ENCODE measurements around the gene GRIN2A. TPM values are rescaled to one million over a fixed set of nuclear protein-coding genes. Genes with fewer than 3 reads are reported as not detected.

Gene GRIN2A
- total RNA-seq, 2 experiments from 2014 or later, result not detected

- ChIA-PET POLR2A (no interaction called here), CTCF (no interaction called here)
- H3K36me3 Mint-ChIP-seq (ENCODE audit: low read depth), result no peaks in the 10 kb centered on the region
- ATAC-seq (no peak), DNase-seq (no peak)
- H3K27me3 Mint-ChIP-seq, result no peaks in the 10 kb centered on the region
- no peaks in the 10 kb centered on the region for H3K4me1 Mint-ChIP-seq (ENCODE audit: low read depth)
- TF ChIP-seq CTCF (IDR thresholded peaks at IDR 0.05), result no peak
- H3K9me3 Mint-ChIP-seq, result no peaks in the 10 kb centered on the region
- H3K4me3 Mint-ChIP-seq, result no peak overlapping the region
- H3K27ac Mint-ChIP-seq, result no peak overlapping the region
- intact Hi-C loops (cut with micrococcal nuclease), result no loop called here
These were observed 368.6 kb downstream of the GRIN2A start for GRCh38 chr16:9813665-9814064.

GRCh38 chr16:9808210-9808609, 374.0 kb downstream of the GRIN2A start:
- CTCF ChIA-PET, result no interaction called here
- peaks cover 2% of the 10 kb centered on the region for H3K9me3 Mint-ChIP-seq
- no peaks in the 10 kb centered on the region for H3K36me3 Mint-ChIP-seq (ENCODE audit: low read depth)
- no peak overlapping the region for H3K27ac Mint-ChIP-seq
- POLR2A ChIA-PET, result no interaction called here
- DNase-seq (no peak), ATAC-seq (no peak)
- no peak for TF ChIP-seq CTCF (IDR thresholded peaks at IDR 0.05)
- H3K4me1 Mint-ChIP-seq (ENCODE audit: low read depth), result no peaks in the 10 kb centered on the region
- H3K27me3 Mint-ChIP-seq, result no peaks in the 10 kb centered on the region
- H3K4me3 Mint-ChIP-seq, result no peak overlapping the region
- intact Hi-C loops (cut with micrococcal nuclease), result no loop called here

- Mint-ChIP-seq H3K9me3 (peaks cover 2% of the 10 kb centered on the region), H3K36me3 (ENCODE audit: low read depth) (no peaks in the 10 kb centered on the region), H3K4me3 (no peak overlapping the region), H3K4me1 (ENCODE audit: low read depth) (no peaks in the 10 kb centered on the region), H3K27ac (no peak overlapping the region), H3K27me3 (no peaks in the 10 kb centered on the region)
- CTCF ChIA-PET, result no interaction called here
- ATAC-seq, result no peak
- intact Hi-C loops (cut with micrococcal nuclease), result no loop called here
- no peak for DNase-seq
- no peak for TF ChIP-seq CTCF (IDR thresholded peaks at IDR 0.05)
- POLR2A ChIA-PET, result no interaction called here
These were observed 374.9 kb downstream of the GRIN2A start for GRCh38 chr16:9807302-9807701.

- H3K27ac Mint-ChIP-seq, result no peak overlapping the region
- peaks cover 2% of the 10 kb centered on the region for H3K9me3 Mint-ChIP-seq
- ATAC-seq, result no peak
- H3K4me1 Mint-ChIP-seq (ENCODE audit: low read depth), result no peaks in the 10 kb centered on the region
- H3K27me3 Mint-ChIP-seq, result no peaks in the 10 kb centered on the region
- TF ChIP-seq CTCF (IDR thresholded peaks at IDR 0.05), result no peak
- H3K4me3 Mint-ChIP-seq, result no peak overlapping the region
- DNase-seq, result no peak
- CTCF ChIA-PET, result no interaction called here
- no peaks in the 10 kb centered on the region for H3K36me3 Mint-ChIP-seq (ENCODE audit: low read depth)
- intact Hi-C loops (cut with micrococcal nuclease), result no loop called here
- POLR2A ChIA-PET, result no interaction called here
These were observed 377.1 kb downstream of the GRIN2A start for GRCh38 chr16:9805109-9805508.

GRCh38 chr16:9802160-9802559, 380.1 kb downstream of the GRIN2A start:
- CTCF ChIA-PET, result no interaction called here
- no peak overlapping the region for H3K4me3 Mint-ChIP-seq
- intact Hi-C loops (cut with micrococcal nuclease), result no loop called here
- ATAC-seq, result no peak
- H3K4me1 Mint-ChIP-seq (ENCODE audit: low read depth), result no peaks in the 10 kb centered on the region
- no peak for DNase-seq
- TF ChIP-seq CTCF (IDR thresholded peaks at IDR 0.05), result no peak
- no peaks in the 10 kb centered on the region for H3K36me3 Mint-ChIP-seq (ENCODE audit: low read depth)
- H3K27me3 Mint-ChIP-seq, result no peaks in the 10 kb centered on the region
- H3K27ac Mint-ChIP-seq, result no peak overlapping the region
- POLR2A ChIA-PET, result no interaction called here
- peaks cover 2% of the 10 kb centered on the region for H3K9me3 Mint-ChIP-seq

Measured in activated CD8-positive, alpha-beta T cell treated with anti-CD3 and anti-CD28 coated beads for 36 hours (primary cell).